H1 (cell line): ENCODE measurements around the gene CAT. TPM values are rescaled to one million over a fixed set of nuclear protein-coding genes. Genes with fewer than 3 reads are reported as not detected.
A peak's percentile ranks its signal among the peaks of the same experiment; 100 is the strongest.

ENCODE experiments used
- CTCF ChIA-PET: fragments of 300-600 bp; sonication (Branson Sonifier 250); formaldehyde crosslinking; loops from one replicate; lab custom pipeline; 2021; ENCODE audit not compliant: partially characterized antibody; lab: Charles Lee
- POLR2A ChIA-PET: fragments of 300-600 bp; sonication (Branson Sonifier 250); formaldehyde crosslinking; loops from one replicate; lab custom pipeline; 2021; ENCODE audit warnings: inconsistent platforms; ENCODE audit not compliant: partially characterized antibody; lab: Charles Lee
- DNase-seq, 2 experiments: peaks; one replicate each; pipeline versions ENCODE4 v3.0.0 to v3.0.0-alpha.2; 2010 to 2022; ENCODE audit warnings: low spot score in 2 of 2, low read depth in 1 of 2, mixed read lengths in 1 of 2
- FAIRE-seq: peaks from 2 replicates; lab custom pipeline; 2011; peaks lifted over from hg19 to GRCh38; lab: Jason Lieb, UNC
- H2AFZ ChIP-seq: 2 replicates; pipeline ENCODE4 v1.8.1; 2012; ENCODE audit warnings: low read length, inconsistent platforms
- H2AK5ac ChIP-seq: 2 replicates; pipeline ENCODE4 v1.6.1; 2013; ENCODE audit warnings: low read depth, low read length
- H2BK120ac ChIP-seq: replicated peaks from 2 replicates; pipeline ENCODE3; 2013; ENCODE audit warnings: low read depth, low read length, inconsistent platforms
- H2BK12ac ChIP-seq: 2 replicates; pipeline ENCODE4 v1.6.1; 2013; ENCODE audit warnings: low read depth, low read length
- H2BK15ac ChIP-seq: 2 replicates; pipeline ENCODE4 v1.6.1; 2013; ENCODE audit warnings: low read length
- H2BK20ac ChIP-seq: 2 replicates; pipeline ENCODE4 v1.6.1; 2013; ENCODE audit warnings: low read length
- H2BK5ac ChIP-seq: 2 replicates; pipeline ENCODE4 v1.6.1; 2013; ENCODE audit warnings: low read depth, low read length
- H3K14ac ChIP-seq: 2 replicates; pipeline ENCODE4 v1.6.1; 2013; ENCODE audit warnings: inconsistent platforms; ENCODE audit not compliant: insufficient read length
- H3K18ac ChIP-seq: 2 replicates; pipeline ENCODE4 v1.6.1; 2013; ENCODE audit warnings: low read length; ENCODE audit errors: extremely low read depth
- H3K23ac ChIP-seq: 2 replicates; pipeline ENCODE4 v1.6.1; 2013; ENCODE audit warnings: inconsistent platforms; ENCODE audit not compliant: insufficient read length
- H3K23me2 ChIP-seq: 2 replicates; pipeline ENCODE4 v1.6.1; 2013; ENCODE audit warnings: low read depth, low read length
- H3K27ac ChIP-seq: 2 replicates; pipeline ENCODE4 v1.6.1; 2011; ENCODE audit warnings: low read depth, low read length, inconsistent platforms
- H3K27me3 ChIP-seq, 4 experiments: replicated peaks in 1 of 4; 1 replicate in 1 of 4; 2 replicates in 3 of 4; pipeline versions ENCODE4 v1.6.1 to v1.8.1; 2011 to 2013; ENCODE audit warnings: low read length in 3 of 4, mild to moderate bottlenecking in 3 of 4, inconsistent platforms in 2 of 4, mixed read lengths in 2 of 4, moderate library complexity in 1 of 4; ENCODE audit not compliant: control insufficient read depth in 3 of 4, insufficient read depth in 3 of 4; ENCODE audit errors: extremely low read depth in 1 of 4
- H3K36me3 ChIP-seq, 4 experiments: 2 replicates each; pipeline versions ENCODE4 v1.6.1 to v1.8.1; 2011 to 2013; ENCODE audit warnings: mild to moderate bottlenecking in 4 of 4, low read length in 3 of 4, moderate library complexity in 2 of 4, control low read depth in 1 of 4, inconsistent platforms in 1 of 4; ENCODE audit not compliant: insufficient read depth in 4 of 4, control insufficient read depth in 2 of 4
- H3K4ac ChIP-seq: replicated peaks from 2 replicates; pipeline ENCODE3; 2013; ENCODE audit warnings: low read length, low read depth, mixed read lengths, inconsistent platforms; ENCODE audit not compliant: insufficient read length
- H3K4me1 ChIP-seq, 4 experiments: replicated peaks in 1 of 4; 1 replicate in 1 of 4; 2 replicates in 3 of 4; pipeline versions ENCODE4 v1.6.1 to v1.8.1; 2011 to 2013; ENCODE audit warnings: low read length in 3 of 4, inconsistent platforms in 2 of 4, mixed read lengths in 1 of 4; ENCODE audit not compliant: insufficient read depth in 4 of 4, control insufficient read depth in 3 of 4
- H3K4me2 ChIP-seq, 2 experiments: 2 replicates each; pipeline versions ENCODE4 v1.6.1 to v1.8.1; 2011 to 2013; ENCODE audit warnings: low read depth in 2 of 2, low read length in 2 of 2, control low read depth in 1 of 2, inconsistent platforms in 1 of 2, mild to moderate bottlenecking in 1 of 2; ENCODE audit not compliant: insufficient read depth in 1 of 2
- H3K4me3 ChIP-seq, 4 experiments: fragments of 200-600, 300-600 bp in 1 of 4; sonication (generic), shearing (Covaris generic), sonication (Bioruptor Twin) in 1 of 4; 2 replicates each; pipeline versions ENCODE4 v1.5.1 to v1.8.1; 2011 to 2016; ENCODE audit warnings: low read length in 4 of 4, low read depth in 3 of 4, control low read depth in 2 of 4, inconsistent platforms in 2 of 4, mild to moderate bottlenecking in 2 of 4, mixed read lengths in 1 of 4, moderate library complexity in 1 of 4; ENCODE audit not compliant: insufficient read depth in 2 of 4; ENCODE audit errors: extremely low read depth in 1 of 4
- H3K56ac ChIP-seq: replicated peaks from 2 replicates; pipeline ENCODE3; 2013; ENCODE audit warnings: low read depth, mild to moderate bottlenecking, mixed read lengths, low read length, inconsistent platforms; ENCODE audit not compliant: insufficient read length
- H3K79me1 ChIP-seq: 2 replicates; pipeline ENCODE4 v1.6.1; 2013; ENCODE audit warnings: low read depth, low read length, control low read depth
- H3K79me2 ChIP-seq, 2 experiments: 2 replicates each; pipeline versions ENCODE4 v1.6.1 to v1.8.1; 2012 to 2013; ENCODE audit warnings: low read length in 2 of 2, mild to moderate bottlenecking in 2 of 2, inconsistent platforms in 1 of 2; ENCODE audit not compliant: insufficient read depth in 2 of 2, control insufficient read depth in 1 of 2
- H3K9ac ChIP-seq, 4 experiments: replicated peaks in 1 of 4; 1 replicate in 1 of 4; 2 replicates in 3 of 4; pipeline versions ENCODE4 v1.6.1 to v1.8.1; 2011 to 2013; ENCODE audit warnings: low read depth in 3 of 4, low read length in 3 of 4, control low read depth in 2 of 4, mild to moderate bottlenecking in 2 of 4, moderate library complexity in 2 of 4, inconsistent platforms in 1 of 4; ENCODE audit errors: extremely low read depth in 1 of 4
- H3K9me3 ChIP-seq, 2 experiments: 2 replicates each; pipeline versions ENCODE4 v1.6.1 to v1.8.1; 2012 to 2013; ENCODE audit warnings: mild to moderate bottlenecking in 2 of 2, moderate library complexity in 2 of 2, control low read depth in 1 of 2, inconsistent platforms in 1 of 2, low read depth in 1 of 2, low read length in 1 of 2, mixed read lengths in 1 of 2; ENCODE audit not compliant: insufficient read depth in 2 of 2
- H4K20me1 ChIP-seq, 2 experiments: replicated peaks in 1 of 2; 2 replicates each; pipeline versions ENCODE3 to v1.8.1; 2011 to 2013; ENCODE audit warnings: inconsistent platforms in 2 of 2, low read length in 2 of 2, mild to moderate bottlenecking in 1 of 2; ENCODE audit not compliant: insufficient read depth in 2 of 2, control insufficient read depth in 1 of 2
- H4K5ac ChIP-seq: 2 replicates; pipeline ENCODE4 v1.6.1; 2013; ENCODE audit warnings: low read length, low read depth, mixed read lengths, inconsistent platforms; ENCODE audit not compliant: insufficient read length
- H4K8ac ChIP-seq: 2 replicates; pipeline ENCODE4 v1.8.0; 2013; ENCODE audit warnings: mild to moderate bottlenecking, moderate library complexity, low read length, inconsistent platforms; ENCODE audit not compliant: insufficient read depth; ENCODE audit errors: extremely low read depth
- H4K91ac ChIP-seq: replicated peaks from 2 replicates; pipeline ENCODE3; 2013; ENCODE audit warnings: low read length, mixed read lengths, inconsistent platforms; ENCODE audit not compliant: insufficient read length
- MAFK ChIP-seq: IDR thresholded peaks from 2 replicates; pipeline ENCODE4 v1.6.1; 2012; ENCODE audit warnings: low read depth, mild to moderate bottlenecking, improper control_type of control experiment, low read length
- TCF12 ChIP-seq: IDR thresholded peaks from 2 replicates; pipeline ENCODE4 v1.6.1; 2011; ENCODE audit warnings: low read depth, mild to moderate bottlenecking, low read length
- WGBS, 2 experiments: shearing (Covaris generic) in 1 of 2; methylation state at CpG; one replicate each; pipeline versions ENCODE4 v1.1.6 to v1.1.7; 2013 to 2015; ENCODE audit warnings: low lambda C conversion rate in 2 of 2, mixed read lengths in 2 of 2, inconsistent platforms in 1 of 2, low coverage in 1 of 2, missing lambda C conversion rate in 1 of 2; ENCODE audit not compliant: insufficient replicate concordance in 2 of 2, insufficient coverage in 1 of 2, insufficient read length in 1 of 2; ENCODE audit errors: extremely low coverage in 1 of 2, missing lambda C conversion rate in 1 of 2; 5-methylcytosine and 5-hydroxymethylcytosine counted together
- polyA plus RNA-seq, 7 experiments: library from polyadenylated mRNA; depleted of rRNA in 3 of 7; stranded (reverse) in 5 of 7; unstranded in 2 of 7; fragments of >200 nt in 5 of 7; fragments of 200-250 nt in 2 of 7; gene quantifications; 1 replicate in 5 of 7; 2 replicates in 1 of 7; 4 replicates in 1 of 7; pipeline versions ENCODE4 v1.2.1 to v1.2.3, GENCODE V29; 2011 to 2013; ENCODE audit warnings: missing spikeins in 2 of 7, mixed read lengths in 2 of 7
- total RNA-seq: library from RNA; stranded (reverse); fragmentation: NEBNext Ultra II Directional; extraction: Animal tissue kit (Norgen Biotek cat#: 25700); gene quantifications from 2 replicates; pipeline ENCODE4 v1.2.1, GENCODE V29; 2021

CAT gene
- total and polyA plus RNA-seq, 2 of the 8 experiments (the other 6 are each of a cell fraction or from before 2014, with no cell fraction given) = 9.6 to 15.0 TPM

- no peaks in the 10 kb centered on the region for H4K20me1 ChIP-seq
- no peak overlapping the region for H2BK20ac ChIP-seq
- H4K91ac ChIP-seq = no peak overlapping the region
- no peak overlapping the region for H2BK15ac ChIP-seq
- FAIRE-seq (no peak), DNase-seq (no peak)
- H3K4ac ChIP-seq = no peak overlapping the region
- peaks cover 2 to 7% of the 10 kb centered on the region in 2 experiments; a peak in 2 of 4 replicates for H3K9me3 ChIP-seq
- no peaks in the 10 kb centered on the region; the same call in 1 of the 2 replicates for H3K23me2 ChIP-seq
- ChIA-PET CTCF (interaction anchor here (0.6 to 2.6 kb wide), 3 partner anchors 9 to 445 kb away, joined by 3 to 15 read pairs (median 4); no protein-coding TSS in a partner anchor), POLR2A (no interaction called here)
- no peak overlapping the region for H4K5ac ChIP-seq
- no peak overlapping the region for H2BK5ac ChIP-seq
- H3K27ac ChIP-seq = no peak overlapping the region
- no peak overlapping the region for H3K56ac ChIP-seq
- H3K9ac ChIP-seq = no peak overlapping the region
- no peaks in the 10 kb centered on the region for H3K79me1 ChIP-seq
- no peak overlapping the region for H2AK5ac ChIP-seq
- H2BK120ac ChIP-seq = no peak overlapping the region
- H4K8ac ChIP-seq = no peak overlapping the region
- no peak overlapping the region for H2AFZ ChIP-seq
- H3K4me1 ChIP-seq = no peaks in the 10 kb centered on the region
- no peak for TF ChIP-seq TCF12
- peak; percentile 88 for TF ChIP-seq MAFK
- H3K4me3 ChIP-seq = no peak overlapping the region
- H3K36me3 ChIP-seq = no peaks in the 10 kb centered on the region
- H3K18ac ChIP-seq = no peak overlapping the region
- no peak overlapping the region for H3K23ac ChIP-seq
- no peak overlapping the region for H2BK12ac ChIP-seq
- no peaks in the 10 kb centered on the region for H3K27me3 ChIP-seq
- no peaks in the 10 kb centered on the region for H3K79me2 ChIP-seq
- no peak overlapping the region for H3K14ac ChIP-seq
- no peak overlapping the region for H3K4me2 ChIP-seq
- WGBS, 2 experiments = 90% methylated on average over 2 of the region's 2 CpGs; no CpG with 5 or more reads in 1 of the 2 experiments
Observed at GRCh38 chr11:34408580-34409172, 30.1 kb upstream of the CAT start.
